HepG2 (cell line): ENCODE measurements around the gene PIP4K2B. TPM values are rescaled to one million over a fixed set of nuclear protein-coding genes. Genes with fewer than 3 reads are reported as not detected.

Experiments
- BATF2 ChIP-seq: sonication (generic); formaldehyde crosslinking; IDR thresholded peaks from 2 replicates; pipeline ENCODE4 v1.8.0; 2022; ENCODE audit warnings: mild to moderate bottlenecking, missing genetic modification reagents, moderate library complexity
- CENPBD1 ChIP-seq: sonication (generic); formaldehyde crosslinking; IDR thresholded peaks from 2 replicates; pipeline ENCODE4 v1.8.0; 2022; ENCODE audit warnings: missing genetic modification reagents, low read depth, mild to moderate bottlenecking, borderline replicate concordance
- GTF2F1 ChIP-seq: fragments of 150-350 bp; IDR thresholded peaks from 2 replicates; pipeline ENCODE4 v1.6.1; 2014; ENCODE audit warnings: low read length
- HCFC1 ChIP-seq: fragments of 150-350 bp; IDR thresholded peaks from 2 replicates; pipeline ENCODE4 v1.6.1; 2014; ENCODE audit warnings: low read depth, low read length
- ONECUT2 ChIP-seq: sonication (generic); formaldehyde crosslinking; IDR thresholded peaks from 2 replicates; pipeline ENCODE4 v1.4.0; 2020; ENCODE audit warnings: missing genetic modification reagents
- PRPF4 ChIP-seq: fragments of 200-400 bp; formaldehyde crosslinking; IDR thresholded peaks from 2 replicates; pipeline ENCODE4 v1.6.1; 2016; ENCODE audit warnings: low read length, low read depth; ENCODE audit not compliant: poor library complexity, severe bottlenecking
- RFX3 ChIP-seq: IDR thresholded peaks from 2 replicates; pipeline ENCODE4 v1.6.1; 2016; ENCODE audit warnings: missing biosample characterization, missing genetic modification reagents
- SCMH1 ChIP-seq: sonication (generic); formaldehyde crosslinking; IDR thresholded peaks from 2 replicates; pipeline ENCODE4 v1.9.0; 2021; ENCODE audit warnings: missing genetic modification reagents, mild to moderate bottlenecking, borderline replicate concordance
- SIN3A ChIP-seq: IDR thresholded peaks from 2 replicates; pipeline ENCODE4 v1.6.1; 2011; ENCODE audit warnings: low read depth, mild to moderate bottlenecking, control low read depth, low read length, borderline replicate concordance
- SPEN ChIP-seq: sonication (generic); formaldehyde crosslinking; IDR thresholded peaks from 2 replicates; pipeline ENCODE4 v1.5.1; 2020; ENCODE audit warnings: low read depth, mild to moderate bottlenecking, missing genetic modification reagents
- TBX2 ChIP-seq: sonication (generic); formaldehyde crosslinking; IDR thresholded peaks from 2 replicates; pipeline ENCODE4 v1.5.0; 2020; ENCODE audit warnings: missing genetic modification reagents, mild to moderate bottlenecking, borderline replicate concordance
- TOE1 ChIP-seq: sonication (generic); formaldehyde crosslinking; IDR thresholded peaks from 2 replicates; pipeline ENCODE4 v1.4.0; 2020; ENCODE audit warnings: mild to moderate bottlenecking, missing genetic modification reagents
- ZBTB3 ChIP-seq: sonication (generic); formaldehyde crosslinking; IDR thresholded peaks from 2 replicates; pipeline ENCODE4 v1.4.0; 2020; ENCODE audit warnings: low read depth, mild to moderate bottlenecking, moderate library complexity, missing genetic modification reagents, borderline replicate concordance
- ZMAT3 ChIP-seq: sonication (generic); formaldehyde crosslinking; conservative IDR thresholded peaks from 2 replicates; pipeline ENCODE4 v1.7.0; 2021; ENCODE audit warnings: missing genetic modification reagents
- ZNF24 ChIP-seq: fragments of 450-650 bp; IDR thresholded peaks from 2 replicates; pipeline ENCODE4 v1.6.1; 2017; ENCODE audit warnings: antibody characterized with exemption, mild to moderate bottlenecking
- ZNF383 ChIP-seq: sonication (generic); formaldehyde crosslinking; IDR thresholded peaks from 2 replicates; pipeline ENCODE4 v1.4.0; 2020; ENCODE audit warnings: missing genetic modification reagents, mild to moderate bottlenecking, borderline replicate concordance
- ZNF550 ChIP-seq: sonication (generic); formaldehyde crosslinking; IDR thresholded peaks from 2 replicates; pipeline ENCODE4 v1.4.0; 2020; ENCODE audit warnings: mild to moderate bottlenecking, missing genetic modification reagents, borderline replicate concordance
- ZNF703 ChIP-seq: sonication (generic); formaldehyde crosslinking; IDR thresholded peaks from 2 replicates; pipeline ENCODE4 v1.5.1; 2020; ENCODE audit warnings: missing genetic modification reagents, mild to moderate bottlenecking, moderate library complexity, borderline replicate concordance
- ZNF784 ChIP-seq: sonication (generic); formaldehyde crosslinking; IDR thresholded peaks from 2 replicates; pipeline ENCODE4 v1.5.1; 2020; ENCODE audit warnings: missing genetic modification reagents, mild to moderate bottlenecking, borderline replicate concordance
- ZNF883 ChIP-seq: sonication (generic); formaldehyde crosslinking; IDR thresholded peaks from 2 replicates; pipeline ENCODE4 v1.5.1; 2020; ENCODE audit warnings: mild to moderate bottlenecking, missing genetic modification reagents; ENCODE audit errors: not compliant biosample characterization
- polyA plus RNA-seq, 8 experiments: library from polyadenylated mRNA; depleted of rRNA in 3 of 8; stranded (reverse) in 7 of 8; unstranded in 1 of 8; fragments of >200 nt; fragmentation: Illumina TruSeq in 4 of 8; extraction: Trizol in 4 of 8; gene quantifications; 2 replicates each; pipeline versions ENCODE4 v1.2.1 to v1.2.3, GENCODE V29; 2011 to 2016; ENCODE audit warnings: low read depth in 4 of 8, missing spikeins in 1 of 8, mixed read lengths in 1 of 8; ENCODE audit not compliant: insufficient read depth in 1 of 8
- total RNA-seq, 5 experiments: library from RNA; depleted of rRNA; stranded (reverse); fragments of >200 nt; fragmentation: Illumina TruSeq; extraction: Trizol; gene quantifications; 2 replicates each; pipeline ENCODE4 v1.2.3, GENCODE V29; 2016; ENCODE audit warnings: low read depth in 1 of 5
- TF ChIP-seq, protein P1 (sequence below): sonication (generic); formaldehyde crosslinking; IDR thresholded peaks from 2 replicates; pipeline ENCODE4 v1.4.0; 2020; ENCODE audit warnings: mild to moderate bottlenecking, missing genetic modification reagents
- TF ChIP-seq, protein P2 (sequence below): sonication (generic); formaldehyde crosslinking; IDR thresholded peaks from 2 replicates; pipeline ENCODE4 v1.4.0; 2020; ENCODE audit warnings: mild to moderate bottlenecking, missing genetic modification reagents
- TF ChIP-seq, protein P3 (sequence below): sonication (generic); formaldehyde crosslinking; IDR thresholded peaks from 2 replicates; pipeline ENCODE4 v1.5.0; 2020; ENCODE audit warnings: missing genetic modification reagents

The PIP4K2B gene
- total and polyA plus RNA-seq, 2 of the 13 experiments (the other 11 are each of a cell fraction or from before 2014, with no cell fraction given) = 20.4 to 54.0 TPM

GRCh38 chr17:38749223-38750043 is 49.9 kb downstream of the PIP4K2B start (continued):
- TF ChIP-seq ZNF24 (no peak), HCFC1 (no peak), CENPBD1 (CRISPR knock-in tag) (0 out of 2 replicates have a peak, but pooled peaks have one; percentile 89), PRPF4 (no peak), ZMAT3 (peak; percentile 91), ZBTB3 (no peak; the same call in 1 of the 2 replicates), ONECUT2 (CRISPR knock-in tag) (0 out of 2 replicates have a peak, but pooled peaks have one; percentile 19), SIN3A (peak; percentile 82), GTF2F1 (no peak), ZNF383 (no peak), TBX2 (CRISPR knock-in tag) (peak; percentile 88), ZNF883 (peak; percentile 63), ZNF550 (no peak), ZNF784 (peak; percentile 92; the same call in 1 of the 2 replicates), SPEN (CRISPR knock-in tag) (peak; percentile 77), ZNF703 (CRISPR knock-in tag) (peak; percentile 86; the same call in 1 of the 2 replicates), RFX3 (no peak), TOE1 (CRISPR knock-in tag) (no peak), BATF2 (CRISPR knock-in tag) (peak; percentile 80), SCMH1 (no peak)
- TF ChIP-seq, protein P1, sequence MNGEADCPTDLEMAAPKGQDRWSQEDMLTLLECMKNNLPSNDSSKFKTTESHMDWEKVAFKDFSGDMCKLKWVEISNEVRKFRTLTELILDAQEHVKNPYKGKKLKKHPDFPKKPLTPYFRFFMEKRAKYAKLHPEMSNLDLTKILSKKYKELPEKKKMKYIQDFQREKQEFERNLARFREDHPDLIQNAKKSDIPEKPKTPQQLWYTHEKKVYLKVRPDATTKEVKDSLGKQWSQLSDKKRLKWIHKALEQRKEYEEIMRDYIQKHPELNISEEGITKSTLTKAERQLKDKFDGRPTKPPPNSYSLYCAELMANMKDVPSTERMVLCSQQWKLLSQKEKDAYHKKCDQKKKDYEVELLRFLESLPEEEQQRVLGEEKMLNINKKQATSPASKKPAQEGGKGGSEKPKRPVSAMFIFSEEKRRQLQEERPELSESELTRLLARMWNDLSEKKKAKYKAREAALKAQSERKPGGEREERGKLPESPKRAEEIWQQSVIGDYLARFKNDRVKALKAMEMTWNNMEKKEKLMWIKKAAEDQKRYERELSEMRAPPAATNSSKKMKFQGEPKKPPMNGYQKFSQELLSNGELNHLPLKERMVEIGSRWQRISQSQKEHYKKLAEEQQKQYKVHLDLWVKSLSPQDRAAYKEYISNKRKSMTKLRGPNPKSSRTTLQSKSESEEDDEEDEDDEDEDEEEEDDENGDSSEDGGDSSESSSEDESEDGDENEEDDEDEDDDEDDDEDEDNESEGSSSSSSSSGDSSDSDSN (CRISPR knock-in tag) = peak; percentile 97
- TF ChIP-seq, protein P2, sequence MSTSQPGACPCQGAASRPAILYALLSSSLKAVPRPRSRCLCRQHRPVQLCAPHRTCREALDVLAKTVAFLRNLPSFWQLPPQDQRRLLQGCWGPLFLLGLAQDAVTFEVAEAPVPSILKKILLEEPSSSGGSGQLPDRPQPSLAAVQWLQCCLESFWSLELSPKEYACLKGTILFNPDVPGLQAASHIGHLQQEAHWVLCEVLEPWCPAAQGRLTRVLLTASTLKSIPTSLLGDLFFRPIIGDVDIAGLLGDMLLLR (CRISPR knock-in tag) = peak; percentile 43
- TF ChIP-seq, protein P3, sequence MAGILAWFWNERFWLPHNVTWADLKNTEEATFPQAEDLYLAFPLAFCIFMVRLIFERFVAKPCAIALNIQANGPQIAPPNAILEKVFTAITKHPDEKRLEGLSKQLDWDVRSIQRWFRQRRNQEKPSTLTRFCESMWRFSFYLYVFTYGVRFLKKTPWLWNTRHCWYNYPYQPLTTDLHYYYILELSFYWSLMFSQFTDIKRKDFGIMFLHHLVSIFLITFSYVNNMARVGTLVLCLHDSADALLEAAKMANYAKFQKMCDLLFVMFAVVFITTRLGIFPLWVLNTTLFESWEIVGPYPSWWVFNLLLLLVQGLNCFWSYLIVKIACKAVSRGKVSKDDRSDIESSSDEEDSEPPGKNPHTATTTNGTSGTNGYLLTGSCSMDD (CRISPR knock-in tag) = peak; percentile 84; the same call in 1 of the 2 replicates
